ENCODE data around the gene ATRX. TPM values are rescaled to one million over a fixed set of nuclear protein-coding genes. Genes with fewer than 3 reads are reported as not detected.

ATRX gene
- total and polyA plus RNA-seq, 2 of the 8 experiments (the other 6 are each of a cell fraction or from before 2014, with no cell fraction given), result 28.4 to 97.8 TPM

- FAIRE-seq, result no peak
- Histone ChIP-seq H3K79me1 (ENCODE audit: low read depth, low read length) (no peaks in the 10 kb centered on the region), H3K27ac (ENCODE audit: low read depth, low read length) (no peak overlapping the region; the same call in 1 of the 2 replicates), H3K4me2 (ENCODE audit: insufficient read depth in 1 of 2, low read depth in 2 of 2, low read length in 2 of 2) (no peak overlapping the region), H4K20me1 (replicated peaks in 1 of 2; ENCODE audit: control insufficient read depth in 1 of 2, insufficient read depth in 2 of 2, low read length in 2 of 2) (no peaks in the 10 kb centered on the region), H4K5ac (ENCODE audit: insufficient read length, low read depth, low read length) (no peak overlapping the region), H2BK120ac (replicated peaks; ENCODE audit: low read depth, low read length) (no peak overlapping the region), H4K91ac (replicated peaks; ENCODE audit: insufficient read length, low read length) (no peak overlapping the region), H3K56ac (replicated peaks; ENCODE audit: insufficient read length, low read depth, low read length) (no peak overlapping the region), H2AK5ac (ENCODE audit: low read depth, low read length) (no peak overlapping the region), H3K4me1 (replicated peaks in 1 of 4; ENCODE audit: control insufficient read depth in 3 of 4, insufficient read depth in 4 of 4, low read length in 3 of 4) (0 out of 7 replicates have a peak, but pooled peaks cover 0 to 2% (median 0%) of the 10 kb centered on the region in 4 experiments), H2BK5ac (ENCODE audit: low read depth, low read length) (no peak overlapping the region), H3K4me3 (ENCODE audit: extremely low read depth in 1 of 4, insufficient read depth in 2 of 4, low read depth in 3 of 4, low read length in 4 of 4) (no peak overlapping the region), H3K79me2 (ENCODE audit: control insufficient read depth in 1 of 2, insufficient read depth in 2 of 2, low read length in 2 of 2) (peaks cover 0 to 5% of the 10 kb centered on the region in 2 experiments; a peak in 2 of 4 replicates), H3K18ac (ENCODE audit: extremely low read depth, low read length) (no peak overlapping the region), H3K9me3 (ENCODE audit: insufficient read depth in 2 of 2, low read depth in 1 of 2, low read length in 1 of 2) (no peaks in the 10 kb centered on the region), H3K27me3 (replicated peaks in 1 of 4; ENCODE audit: control insufficient read depth in 3 of 4, extremely low read depth in 1 of 4, insufficient read depth in 3 of 4, low read length in 3 of 4) (no peaks in the 10 kb centered on the region), H2BK12ac (ENCODE audit: low read depth, low read length) (no peak overlapping the region), H3K23me2 (ENCODE audit: low read depth, low read length) (no peaks in the 10 kb centered on the region), H2AFZ (ENCODE audit: low read length) (no peak overlapping the region), H3K36me3 (ENCODE audit: control insufficient read depth in 2 of 4, insufficient read depth in 4 of 4, low read length in 3 of 4) (peaks cover 0 to 13% (median 1%) of the 10 kb centered on the region in 4 experiments; a peak in 3 of 8 replicates), H3K14ac (ENCODE audit: insufficient read length) (no peak overlapping the region), H3K9ac (replicated peaks in 1 of 4; ENCODE audit: extremely low read depth in 1 of 4, low read depth in 3 of 4, low read length in 3 of 4) (no peak overlapping the region), H2BK15ac (ENCODE audit: low read length) (no peak overlapping the region), H2BK20ac (ENCODE audit: low read length) (no peak overlapping the region), H3K4ac (replicated peaks; ENCODE audit: insufficient read length, low read depth, low read length) (no peak overlapping the region), H3K23ac (ENCODE audit: insufficient read length) (no peak overlapping the region), H4K8ac (ENCODE audit: extremely low read depth, insufficient read depth, low read length) (no peak overlapping the region)
- ChIA-PET POLR2A (ENCODE audit: partially characterized antibody) (no interaction called here), CTCF (ENCODE audit: partially characterized antibody) (no interaction called here)
- no peak for TF ChIP-seq CTBP2 (IDR thresholded peaks at IDR 0.05; ENCODE audit: borderline replicate concordance, insufficient read depth, insufficient read length, low read length)
- no peak for TF ChIP-seq BCL11A (IDR thresholded peaks at IDR 0.05; ENCODE audit: low read depth in 2 of 2, low read length in 2 of 2)
- DNase-seq (ENCODE audit: low read depth in 1 of 2, low spot score in 2 of 2), result no peak
- WGBS, 2 experiments (ENCODE audit: extremely low coverage in 1 of 2, insufficient coverage in 1 of 2, insufficient read length in 1 of 2, insufficient replicate concordance in 2 of 2, low coverage in 1 of 2, low lambda C conversion rate in 2 of 2, missing lambda C conversion rate in 1 of 2), result 81% methylated on average over 9 of the region's 9 CpGs; no CpG with 5 or more reads in 1 of the 2 experiments
These were observed 163.3 kb downstream of the ATRX start for GRCh38 chrX:77622672-77623071.

Measured in H1 (cell line).